Left renal cortex interstitium (tissue), 4 donors: ENCODE data around the gene IFT43. TPM values are rescaled to one million over a fixed set of nuclear protein-coding genes. Genes with fewer than 3 reads are reported as not detected.
"Not testable (repeated sequence)": the region's sequence is repeated elsewhere in the genome, so short reads cannot be mapped to it uniquely, and the experiment has no call there.

ENCODE experiments used
- DNase-seq, 4 donors: peaks; one replicate each; pipeline ENCODE4 v3.0.0-alpha.2; 2013; ENCODE audit warnings: low read depth in 4 of 4, low spot score in 2 of 4, missing footprints in 1 of 4
- polyA plus RNA-seq, 4 donors: library from polyadenylated mRNA; unstranded; fragments of 120-200 nt; gene quantifications; one replicate each; pipeline ENCODE4 v1.2.1, GENCODE V29; 2013; ENCODE audit not compliant: insufficient read length in 4 of 4

Gene IFT43
- polyA plus RNA-seq, 4 donors: 44.6 to 50.3 (median 48.3) TPM

- DNase-seq: not testable (repeated sequence)
These were observed 24.1 kb downstream of the IFT43 start for GRCh38 chr14:76009627-76010026.

- DNase-seq: no peak
These were observed 26.4 kb downstream of the IFT43 start for GRCh38 chr14:76011930-76012329.

GRCh38 chr14:76012354-76012753 lies 26.8 kb downstream of the IFT43 start:
- DNase-seq: peak in 1 of 4 donors; percentile 28

- DNase-seq: no peak
These were observed 29.6 kb downstream of the IFT43 start for GRCh38 chr14:76015191-76015590.

- no peak for DNase-seq
These were observed 30.1 kb downstream of the IFT43 start for GRCh38 chr14:76015668-76016067.

GRCh38 chr14:76019676-76020075 lies 34.1 kb downstream of the IFT43 start:
- no peak for DNase-seq

- DNase-seq: no peak
These were observed 37.4 kb downstream of the IFT43 start for GRCh38 chr14:76022991-76023390.

- no peak for DNase-seq
These were observed 38.2 kb downstream of the IFT43 start for GRCh38 chr14:76023757-76024156.

- DNase-seq: no peak
These were observed 38.8 kb downstream of the IFT43 start for GRCh38 chr14:76024211-76024907.

- no peak for DNase-seq
These were observed 49.0 kb downstream of the IFT43 start for GRCh38 chr14:76034566-76034965.

GRCh38 chr14:76040704-76041103 lies 55.1 kb downstream of the IFT43 start:
- DNase-seq: no peak

GRCh38 chr14:76045773-76046172 lies 60.2 kb downstream of the IFT43 start:
- no peak for DNase-seq

- no peak for DNase-seq
These were observed 64.7 kb downstream of the IFT43 start for GRCh38 chr14:76050250-76050649.

- peak in 3 of 4 donors; percentile 24 to 62 (median 35) for DNase-seq
These were observed 65.3 kb downstream of the IFT43 start for GRCh38 chr14:76050797-76051392.

- DNase-seq: no peak
These were observed 66.3 kb downstream of the IFT43 start for GRCh38 chr14:76051717-76052465.

GRCh38 chr14:76053572-76054355 lies 68.2 kb downstream of the IFT43 start:
- no peak for DNase-seq

- DNase-seq: no peak
These were observed 69.8 kb downstream of the IFT43 start for GRCh38 chr14:76055330-76055729.

GRCh38 chr14:76056128-76056527 lies 70.6 kb downstream of the IFT43 start:
- no peak for DNase-seq

- no peak for DNase-seq
These were observed 72.4 kb downstream of the IFT43 start for GRCh38 chr14:76057914-76058313.

- no peak for DNase-seq
These were observed 77.8 kb downstream of the IFT43 start for GRCh38 chr14:76063327-76063726.

GRCh38 chr14:76065519-76065918 lies 80.0 kb downstream of the IFT43 start:
- no peak for DNase-seq
